ENCODE data around the gene SLC35G3. TPM values are rescaled to one million over a fixed set of nuclear protein-coding genes. Genes with fewer than 3 reads are reported as not detected.

The SLC35G3 gene
- total and polyA plus RNA-seq, 2 of the 4 experiments (the other 2 are of a cell fraction), result not detected

- Histone ChIP-seq H3K27ac (ENCODE audit: insufficient read depth, low read length) (no peak overlapping the region), H3K9me3 (ENCODE audit: control insufficient read depth, insufficient read depth, low read length) (no peaks in the 10 kb centered on the region), H3K56ac (ENCODE audit: extremely low read depth, insufficient read depth, low read length) (no peak overlapping the region), H2AK5ac (ENCODE audit: low read depth, low read length) (no peak overlapping the region), H3K14ac (replicated peaks; ENCODE audit: low read depth, low read length) (no peak overlapping the region), H2BK15ac (ENCODE audit: low read depth, low read length) (no peak overlapping the region), H3K18ac (ENCODE audit: low read depth, low read length) (no peak overlapping the region), H4K91ac (ENCODE audit: insufficient read depth, low read depth, low read length) (no peak overlapping the region), H3K9ac (ENCODE audit: low read depth, low read length) (no peak overlapping the region), H3K4me1 (ENCODE audit: control insufficient read depth, insufficient read depth, low read length) (peaks cover 4% of the 10 kb centered on the region; the same call in 1 of the 2 replicates), H3K79me1 (ENCODE audit: low read depth in 1 of 2, low read length in 2 of 2) (no peaks in the 10 kb centered on the region), H2AK9ac (replicated peaks; ENCODE audit: low read depth, low read length, poor library complexity) (no peak overlapping the region), H4K8ac (ENCODE audit: low read depth in 2 of 2, low read length in 2 of 2) (no peak overlapping the region), H3K9me1 (ENCODE audit: insufficient read depth, low read length) (0 out of 2 replicates have a peak, but pooled peaks cover 5% of the 10 kb centered on the region), H3K23ac (ENCODE audit: low read depth, low read length) (no peak overlapping the region), H3K4me3 (ENCODE audit: insufficient read depth, low read depth, low read length) (no peak overlapping the region), H3K36me3 (ENCODE audit: control insufficient read depth, insufficient read depth, low read length) (no peaks in the 10 kb centered on the region), H2BK5ac (ENCODE audit: low read depth, low read length, poor library complexity, severe bottlenecking) (no peak overlapping the region), H3K27me3 (ENCODE audit: control insufficient read depth, insufficient read depth, low read length) (peaks cover 23% of the 10 kb centered on the region), H4K20me1 (ENCODE audit: insufficient read depth, low read length) (no peaks in the 10 kb centered on the region), H2BK20ac (ENCODE audit: low read depth, low read length) (no peak overlapping the region), H3K4ac (ENCODE audit: low read depth, low read length) (no peak overlapping the region), H4K5ac (ENCODE audit: low read depth, low read length) (no peak overlapping the region), H2BK120ac (ENCODE audit: low read depth, low read length) (no peak overlapping the region), H3K4me2 (ENCODE audit: low read depth, low read length) (no peak overlapping the region), H2AFZ (replicated peaks; ENCODE audit: low read length, poor library complexity) (no peak overlapping the region)
- intact Hi-C loops (cut with micrococcal nuclease) (no loop called here), dilution Hi-C loops (cut with HindIII; ENCODE audit: low sequenced_read_pairs, unreplicated experiment) (no loop called here), in situ Hi-C loops (cut with MboI; ENCODE audit: low sequenced_read_pairs) (loop anchor here (5.0 kb wide), 1 partner anchor 373 kb away; the partner anchor contains the start of gene SLFN12L)
- ATAC-seq (ENCODE audit: low read depth) (no peak), DNase-seq (no peak)
- ChIA-PET POLR2A (ENCODE audit: unreplicated experiment) (no interaction called here), CTCF (no interaction called here)
- no peak for TF ChIP-seq ELK1 (IDR thresholded peaks at IDR 0.05; ENCODE audit: borderline replicate concordance, low read depth, low read length)
- TF ChIP-seq RCOR1 (IDR thresholded peaks at IDR 0.05; ENCODE audit: insufficient replicate concordance, low read length), result no peak
- no peak for TF ChIP-seq RFX5 (IDR thresholded peaks at IDR 0.05; ENCODE audit: low read depth, low read length)
- no peak for TF ChIP-seq BHLHE40 (IDR thresholded peaks at IDR 0.05; ENCODE audit: low read depth, low read length)
- no peak for TF ChIP-seq FOS (IDR thresholded peaks at IDR 0.05; ENCODE audit: low read depth, low read length)
- TF ChIP-seq MXI1 (IDR thresholded peaks at IDR 0.05; ENCODE audit: borderline replicate concordance, low read depth, low read length), result no peak
- TF ChIP-seq CEBPB (IDR thresholded peaks at IDR 0.05; ENCODE audit: low read depth, low read length), result no peak
- no peak for TF ChIP-seq CTCF (conservative IDR thresholded peaks at IDR 0.05; ENCODE audit: low read depth, low read length)
- TF ChIP-seq USF2 (IDR thresholded peaks at IDR 0.05; ENCODE audit: low read depth, low read length), result no peak
- TF ChIP-seq CHD1 (IDR thresholded peaks at IDR 0.05; ENCODE audit: low read depth, low read length), result no peak
- no peak for TF ChIP-seq NFE2L2 (IDR thresholded peaks at IDR 0.05; ENCODE audit: low read depth, low read length)
- TF ChIP-seq MAFK (IDR thresholded peaks at IDR 0.05; ENCODE audit: low read depth, low read length), result no peak
- TF ChIP-seq RAD21 (IDR thresholded peaks at IDR 0.05; ENCODE audit: low read length), result no peak
- TF ChIP-seq POLR2A (IDR thresholded peaks at IDR 0.05; ENCODE audit: low read depth, low read length), result no peak
- no peak for TF ChIP-seq MAZ (IDR thresholded peaks at IDR 0.05; ENCODE audit: borderline replicate concordance, low read depth, low read length)
- no peak for TF ChIP-seq SMC3 (IDR thresholded peaks at IDR 0.05; ENCODE audit: low read depth, low read length)
- WGBS, 2 experiments (ENCODE audit: extremely low coverage in 2 of 2, insufficient read length in 1 of 2), result 50% methylated on average over 1 of the region's 5 CpGs; no CpG with 5 or more reads in 1 of the 2 experiments
- BruUV-seq (replicated peaks), result no TSS peak
These were observed 29.5 kb downstream of the SLC35G3 start for GRCh38 chr17:35164716-35165115.
